Ovary (tissue), 9 donors: ENCODE results near the gene SH3RF3. TPM values are rescaled to one million over a fixed set of nuclear protein-coding genes. Genes with fewer than 3 reads are reported as not detected.

Source experiments
- DNase-seq, 5 donors: peaks; one replicate each; pipeline ENCODE4 v3.0.0-alpha.2; 2019 to 2020
- H3K27ac ChIP-seq, 2 donors: fragments of 200-600 bp; one replicate each; pipeline versions ENCODE4 v1.5.1 to v1.8.0; 2019 to 2022
- H3K27me3 ChIP-seq: fragments of 200-600 bp; one replicate; pipeline ENCODE4 v1.8.0; 2022
- H3K36me3 ChIP-seq: fragments of 200-600 bp; sonication (generic); one replicate; pipeline ENCODE4 v1.5.1; 2019
- H3K4me1 ChIP-seq: one replicate; pipeline ENCODE4 v1.8.1; 2013; ENCODE audit warnings: mild to moderate bottlenecking, moderate library complexity; ENCODE audit not compliant: insufficient read depth
- H3K4me3 ChIP-seq: fragments of 200-600 bp; sonication (generic); one replicate; pipeline ENCODE4 v1.5.1; 2017
- H3K9me3 ChIP-seq, 2 donors: fragments of 200-600 bp in 1 of 2; sonication (generic) in 1 of 2; one replicate each; pipeline versions ENCODE4 v1.5.1 to v1.8.1; 2013 to 2019; ENCODE audit warnings: mild to moderate bottlenecking in 1 of 2, moderate library complexity in 1 of 2
- CTCF ChIP-seq, 3 donors: fragments of 450-650 bp in 2 of 3; fragments of 200-600 bp in 1 of 3; IDR thresholded peaks; one replicate each; pipeline versions ENCODE4 v1.5.1 to v1.8.0; 2016 to 2022; ENCODE audit warnings: antibody characterized with exemption in 3 of 3, mild to moderate bottlenecking in 1 of 3
- EP300 ChIP-seq: sonication (generic); formaldehyde crosslinking; IDR thresholded peaks from one replicate; pipeline ENCODE4 v1.6.1; 2017; ENCODE audit warnings: antibody characterized with exemption
- POLR2A ChIP-seq: fragments of 450-650 bp; IDR thresholded peaks from one replicate; pipeline ENCODE4 v1.6.1; 2017; ENCODE audit warnings: antibody characterized with exemption, mild to moderate bottlenecking, moderate library complexity
- WGBS, 3 donors: extraction: QIAGEN DNeasy Blood & Tissue Kit in 1 of 3; methylation state at CpG; one replicate each; pipeline versions ENCODE4 v1.1.5 to v1.1.7; 2013 to 2017; 5-methylcytosine and 5-hydroxymethylcytosine counted together
- intact Hi-C, 4 donors: fragments of 100-400 bp; cut with DNase I; formaldehyde crosslinking; loops; one replicate each; pipeline versions ENCODE4 v1.11.0 to v1.15.1; 2022 to 2023
- polyA plus RNA-seq, 2 donors: library from polyadenylated mRNA; stranded (reverse); fragments of 200-250 nt in 1 of 2; fragments of 350-450 nt in 1 of 2; fragmentation: Illumina TruSeq in 1 of 2; extraction: RNeasy Lipid Tissue Mini Kit (QIAGEN cat#74804) in 1 of 2; gene quantifications; one replicate each; pipeline ENCODE4 v1.2.3, GENCODE V29; 2013 to 2014
- total RNA-seq, 7 donors: library from RNA; depleted of rRNA in 2 of 7; stranded (reverse); fragments of >200 nt in 2 of 7; fragmentation: NEBNext Ultra II Directional in 3 of 7; extraction: Animal tissue kit (Norgen Biotek cat#: 25700) in 3 of 7; gene quantifications; one replicate each; pipeline versions ENCODE4 v1.1.0 to v1.2.4, GENCODE V29; 2016 to 2023
- donor health status: DM: no; HTN: no; CAD: no; lungs with moderate emphysema.
- donor health status: DM: no; HTN: no; CAD: no.
- donor health status: Bipolar disorder and iron deficiency.
- donor health status: DM: yes; HTN: yes; CAD: no.
- donor health status: DM: no; HTN: no; CAD: no.
- donor health status: DM: yes; HTN: yes; CAD: no.

The SH3RF3 gene
- total and polyA plus RNA-seq, 9 donors = 2.7 to 10.1 (median 4.5) TPM

GRCh38 chr2:109396202-109397180 lies 267.5 kb downstream of the SH3RF3 start:
- Histone ChIP-seq H3K9me3 (no peaks in the 10 kb centered on the region), H3K4me3 (no peak overlapping the region), H3K27ac (no peak overlapping the region), H3K4me1 (no peaks in the 10 kb centered on the region), H3K36me3 (no peaks in the 10 kb centered on the region), H3K27me3 (no peaks in the 10 kb centered on the region)
- TF ChIP-seq CTCF (IDR thresholded peaks at IDR 0.05) (no peak), POLR2A (no peak), EP300 (no peak)
- WGBS, 3 donors = 84 to 86% (median 85%) methylated on average over 15 of the region's 15 CpGs
- intact Hi-C loops = no loop called here
- DNase-seq = no peak

- TF ChIP-seq CTCF (IDR thresholded peaks at IDR 0.05) = no peak
- TF ChIP-seq POLR2A = no peak
- TF ChIP-seq EP300 = no peak
These were observed 268.9 kb downstream of the SH3RF3 start for GRCh38 chr2:109397893-109398292.

GRCh38 chr2:109398366-109399015 lies 269.5 kb downstream of the SH3RF3 start:
- intact Hi-C loops = no loop called here
- no peaks in the 10 kb centered on the region for H3K27me3 ChIP-seq
- WGBS, 3 donors = 96 to 98% (median 97%) methylated on average over 22 of the region's 22 CpGs
- no peak overlapping the region for H3K27ac ChIP-seq
- H3K9me3 ChIP-seq = no peaks in the 10 kb centered on the region
- H3K4me3 ChIP-seq = no peak overlapping the region
- H3K4me1 ChIP-seq = no peaks in the 10 kb centered on the region
- no peak for DNase-seq
- H3K36me3 ChIP-seq = no peaks in the 10 kb centered on the region
- TF ChIP-seq POLR2A (no peak), CTCF (IDR thresholded peaks at IDR 0.05) (no peak), EP300 (no peak)

More at GRCh38 chr2:109397893-109398292, 268.9 kb downstream of the SH3RF3 start:
- 93 to 98% (median 96%) methylated on average over 9 of the region's 9 CpGs for WGBS, 3 donors
- Histone ChIP-seq H3K27me3 (no peaks in the 10 kb centered on the region), H3K27ac (no peak overlapping the region), H3K36me3 (no peaks in the 10 kb centered on the region), H3K4me3 (no peak overlapping the region), H3K9me3 (no peaks in the 10 kb centered on the region), H3K4me1 (no peaks in the 10 kb centered on the region)
- no peak for DNase-seq
- intact Hi-C loops = no loop called here

- intact Hi-C loops = no loop called here
- no peak for TF ChIP-seq EP300
- no peak for TF ChIP-seq POLR2A
- no peak for TF ChIP-seq CTCF (IDR thresholded peaks at IDR 0.05)
- H3K27ac ChIP-seq = no peak overlapping the region
- no peak for DNase-seq
- H3K4me1 ChIP-seq = no peaks in the 10 kb centered on the region
- H3K27me3 ChIP-seq = no peaks in the 10 kb centered on the region
- no peak overlapping the region for H3K4me3 ChIP-seq
- WGBS, 3 donors = 52 to 76% (median 70%) methylated on average over 6 of the region's 6 CpGs
- H3K36me3 ChIP-seq = no peaks in the 10 kb centered on the region
- no peaks in the 10 kb centered on the region for H3K9me3 ChIP-seq
These were observed 270.1 kb downstream of the SH3RF3 start for GRCh38 chr2:109399066-109399465.
